GM12801 (cell line): ENCODE data around the gene GABRQ.

Source experiments
- TF ChIP-seq, protein P1 (sequence below): IDR thresholded peaks from one replicate; pipeline ENCODE4 v1.5.1; 2011; ENCODE audit warnings: control low read depth; ENCODE audit not compliant: insufficient read length; ENCODE audit errors: extremely low read depth

GABRQ gene

DNA sequence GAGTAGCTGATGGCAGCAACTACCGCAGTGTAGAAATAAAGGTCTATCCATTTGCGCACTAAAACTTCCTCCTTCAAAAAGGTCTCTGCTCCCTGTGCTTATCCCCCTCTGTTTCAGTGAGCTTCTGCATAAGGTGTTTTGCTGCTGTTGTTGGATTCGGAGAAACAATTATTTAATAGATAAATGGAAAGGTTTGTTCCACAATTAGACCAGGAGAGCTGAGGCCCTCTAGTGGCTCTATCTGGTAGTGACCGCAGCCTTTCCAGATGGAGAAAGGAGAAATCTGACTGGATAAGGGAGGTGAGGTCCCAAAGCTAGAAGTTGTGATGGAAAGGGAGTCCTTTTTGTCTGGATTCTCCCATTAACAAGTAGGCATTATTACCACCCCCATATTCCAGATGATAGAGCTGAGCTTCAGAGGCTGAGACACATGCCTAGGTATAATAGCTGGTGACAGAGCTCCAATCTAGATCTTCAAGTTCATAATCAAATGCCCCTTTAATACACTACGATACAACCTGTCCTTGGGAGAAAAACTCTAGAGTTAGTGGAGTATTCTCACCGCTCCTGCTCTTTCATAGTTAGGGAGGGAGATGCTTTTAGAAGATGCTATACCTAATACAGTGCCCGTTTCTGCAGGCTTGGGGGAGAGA, 5.1 kb upstream of the GABRQ start:
- TF ChIP-seq, protein P1, sequence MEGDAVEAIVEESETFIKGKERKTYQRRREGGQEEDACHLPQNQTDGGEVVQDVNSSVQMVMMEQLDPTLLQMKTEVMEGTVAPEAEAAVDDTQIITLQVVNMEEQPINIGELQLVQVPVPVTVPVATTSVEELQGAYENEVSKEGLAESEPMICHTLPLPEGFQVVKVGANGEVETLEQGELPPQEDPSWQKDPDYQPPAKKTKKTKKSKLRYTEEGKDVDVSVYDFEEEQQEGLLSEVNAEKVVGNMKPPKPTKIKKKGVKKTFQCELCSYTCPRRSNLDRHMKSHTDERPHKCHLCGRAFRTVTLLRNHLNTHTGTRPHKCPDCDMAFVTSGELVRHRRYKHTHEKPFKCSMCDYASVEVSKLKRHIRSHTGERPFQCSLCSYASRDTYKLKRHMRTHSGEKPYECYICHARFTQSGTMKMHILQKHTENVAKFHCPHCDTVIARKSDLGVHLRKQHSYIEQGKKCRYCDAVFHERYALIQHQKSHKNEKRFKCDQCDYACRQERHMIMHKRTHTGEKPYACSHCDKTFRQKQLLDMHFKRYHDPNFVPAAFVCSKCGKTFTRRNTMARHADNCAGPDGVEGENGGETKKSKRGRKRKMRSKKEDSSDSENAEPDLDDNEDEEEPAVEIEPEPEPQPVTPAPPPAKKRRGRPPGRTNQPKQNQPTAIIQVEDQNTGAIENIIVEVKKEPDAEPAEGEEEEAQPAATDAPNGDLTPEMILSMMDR: no peak

DNA sequence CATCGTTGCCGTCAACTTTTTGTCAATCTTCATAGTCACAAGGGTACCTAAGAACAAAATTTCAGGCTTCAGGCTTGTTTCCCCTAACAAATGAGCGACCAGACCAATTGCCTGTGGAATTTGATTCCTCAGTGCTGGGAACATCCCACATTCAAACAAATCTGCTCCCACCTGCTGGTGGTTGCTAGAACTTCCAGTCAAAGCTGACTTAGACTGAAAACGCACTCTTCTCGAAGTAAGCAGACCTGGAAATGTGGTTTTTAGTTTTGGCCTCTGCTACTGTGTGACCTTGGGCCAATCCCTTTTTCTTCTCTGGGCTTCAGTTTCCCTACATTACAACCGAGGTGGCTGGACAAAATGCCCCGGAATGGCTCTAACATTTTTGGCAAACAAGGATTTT, 1.8 kb upstream of the GABRQ start:
- TF ChIP-seq, protein P1: no peak

DNA sequence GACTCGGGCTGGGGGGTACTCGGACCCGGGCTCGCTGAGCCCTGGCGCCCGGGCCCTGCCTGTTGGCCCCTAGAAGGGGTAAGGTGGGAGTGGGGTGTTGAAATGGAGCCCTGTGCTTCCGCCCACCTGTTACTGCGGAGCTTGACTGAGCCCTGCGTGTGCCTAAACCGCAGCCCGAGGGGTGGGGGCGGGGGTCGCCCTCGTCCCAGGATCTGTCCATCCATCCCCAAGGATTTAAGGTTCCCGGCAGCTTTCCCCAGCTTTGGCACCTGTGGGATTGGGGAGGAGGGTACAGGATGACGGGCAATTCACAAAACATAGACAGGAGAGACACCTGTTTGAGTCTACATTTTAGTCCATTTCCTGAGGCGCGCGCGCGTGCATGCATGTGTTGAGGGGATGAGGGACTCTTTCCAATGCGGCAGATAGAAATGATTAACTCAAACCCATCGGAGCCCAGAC, 779 bp downstream of the GABRQ start:
- TF ChIP-seq, protein P1: no peak

DNA sequence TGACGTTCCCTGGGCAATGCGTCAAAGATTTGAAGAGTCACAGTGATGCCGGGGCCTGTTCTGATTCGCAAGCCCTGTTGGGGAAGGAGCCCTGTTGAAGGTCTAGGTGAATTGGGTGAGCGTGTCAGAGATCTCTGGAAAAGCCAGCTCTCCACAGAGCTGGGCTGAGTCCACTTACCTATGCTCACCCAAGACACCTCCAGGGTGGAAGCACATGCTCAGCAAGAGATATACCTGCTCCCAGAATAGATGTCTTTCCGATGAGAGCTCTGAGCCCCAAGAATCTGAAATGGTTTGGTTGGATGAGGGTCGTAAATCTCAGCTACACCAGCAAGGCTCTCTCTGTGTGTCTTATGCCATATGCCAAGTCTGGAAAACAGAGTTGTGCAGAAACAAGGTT, 1.7 kb downstream of the GABRQ start:
- TF ChIP-seq, protein P1: no peak

DNA sequence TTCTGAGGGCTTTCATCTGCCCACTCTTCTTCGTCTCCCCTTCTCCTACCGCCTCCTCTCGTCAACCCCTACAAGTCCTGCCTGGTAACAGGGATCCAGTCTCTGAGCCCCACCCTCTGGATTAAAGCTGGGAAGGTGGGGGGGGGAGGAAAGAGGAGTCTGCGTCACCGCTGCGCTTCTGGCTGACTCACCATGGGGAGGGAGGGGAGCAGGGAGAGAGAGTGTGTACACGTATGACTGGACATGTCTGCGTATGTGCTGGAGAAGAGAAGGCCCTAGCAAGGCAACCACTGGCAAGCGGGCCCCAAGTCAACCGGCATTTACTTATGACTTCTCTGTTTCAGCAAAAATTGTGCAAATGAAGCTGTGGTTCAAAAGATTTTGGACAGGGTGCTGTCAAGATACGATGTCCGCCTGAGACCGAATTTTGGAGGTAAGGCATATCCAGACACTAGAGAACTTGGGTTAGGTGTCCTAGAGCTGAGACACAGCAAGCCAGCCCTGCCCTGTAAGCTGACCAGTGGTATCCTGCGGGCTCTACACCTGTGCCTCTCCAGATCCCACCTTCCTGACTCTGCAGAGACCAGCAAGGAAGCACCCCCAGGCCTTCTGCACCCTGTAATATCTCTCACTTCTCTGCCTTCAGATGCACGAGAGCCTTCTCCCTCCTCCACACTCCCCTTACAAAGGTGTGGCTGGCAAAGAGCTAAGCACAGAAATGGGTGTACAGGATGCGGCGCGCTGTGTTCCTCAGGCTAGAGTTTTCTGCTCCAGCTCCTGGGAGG, 2.5 kb downstream of the GABRQ start:
- TF ChIP-seq, protein P1: no peak

DNA sequence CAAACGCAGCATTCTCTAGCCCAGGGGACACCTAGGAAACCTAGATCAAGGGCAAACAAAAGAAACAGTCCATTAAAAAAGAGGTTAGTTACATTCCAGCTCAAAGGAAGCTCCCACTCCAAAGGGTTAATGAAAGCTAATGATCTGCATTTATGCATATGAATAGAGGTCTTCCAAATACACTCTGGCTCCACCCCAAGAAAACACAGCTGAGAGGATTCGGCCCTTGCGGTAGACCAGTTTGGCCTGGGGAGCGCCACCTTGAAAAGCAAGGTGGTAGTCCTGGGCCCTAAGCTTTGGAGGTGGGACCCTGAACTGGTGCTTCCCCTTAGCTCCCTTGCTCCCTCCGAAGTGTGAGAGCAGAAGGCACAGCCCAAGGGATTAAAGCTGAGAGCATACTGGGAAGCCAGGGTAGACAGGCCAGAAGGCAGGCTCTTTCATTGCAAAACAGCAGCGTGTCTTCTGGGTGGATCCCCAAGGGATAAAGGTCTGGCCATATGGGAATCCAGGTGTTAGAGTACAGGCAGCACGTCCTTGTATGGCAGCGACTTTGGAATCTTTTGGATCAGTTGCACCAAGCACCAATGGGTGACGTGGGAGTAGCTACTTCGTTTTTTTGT, 3.7 kb downstream of the GABRQ start:
- TF ChIP-seq, protein P1: no peak

DNA sequence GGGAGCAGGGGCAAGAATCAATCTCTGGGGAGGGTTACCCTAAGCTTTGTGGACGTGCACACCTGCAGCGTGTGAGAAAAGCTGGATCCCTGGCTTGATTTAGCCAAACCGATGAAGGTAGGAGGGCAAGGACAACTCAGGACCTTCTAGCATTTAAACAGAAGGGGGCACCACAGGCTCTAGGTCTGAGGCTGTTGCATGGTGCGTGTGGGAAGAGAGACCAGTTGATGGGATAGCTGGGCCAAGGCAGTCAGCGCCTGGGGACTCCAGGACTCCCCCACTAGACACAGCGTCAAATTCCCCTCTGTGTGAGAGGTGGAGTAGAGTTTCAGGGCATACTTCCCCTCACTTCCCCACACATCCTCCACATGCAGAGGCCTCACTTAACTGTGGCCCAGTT, 4.3 kb downstream of the GABRQ start:
- TF ChIP-seq, protein P1: no peak
